GM23338 (cell line): ENCODE data around the gene PPP1R14B. TPM values are rescaled to one million over a fixed set of nuclear protein-coding genes. Genes with fewer than 3 reads are reported as not detected.

Experiments used
- ATAC-seq: fragments of 200-7000 bp; cut with Tn5 transposase; 3 replicates; pipeline ENCODE4 v1.9.1; 2020
- DNase-seq: peaks from one replicate; pipeline ENCODE4 v3.0.0-alpha.2; 2015; ENCODE audit warnings: low spot score
- H2AFZ ChIP-seq: fragments of 200-600 bp; sonication (generic); 2 replicates; pipeline ENCODE4 v1.8.0; 2016; ENCODE audit warnings: antibody characterized with exemption, mild to moderate bottlenecking, moderate library complexity
- H3F3A ChIP-seq: fragments of 200-600 bp; sonication (generic); replicated peaks from 2 replicates; pipeline ENCODE4 v1.8.0; 2017; ENCODE audit warnings: antibody characterized with exemption, mixed run types, low read depth
- H3K27ac ChIP-seq: fragments of 200-600 bp; sonication (generic); 2 replicates; pipeline ENCODE4 v1.6.1; 2016; ENCODE audit warnings: low read depth
- H3K27me3 ChIP-seq: fragments of 200-600 bp; sonication (generic); 2 replicates; pipeline ENCODE4 v1.8.0; 2016; ENCODE audit warnings: mild to moderate bottlenecking, mixed run types, moderate library complexity; ENCODE audit not compliant: insufficient read depth
- H3K36me3 ChIP-seq: fragments of 200-600 bp; sonication (generic); 2 replicates; pipeline ENCODE4 v1.8.0; 2016; ENCODE audit warnings: mild to moderate bottlenecking; ENCODE audit not compliant: insufficient read depth
- H3K4me1 ChIP-seq: fragments of 200-600 bp; sonication (generic); 2 replicates; pipeline ENCODE4 v1.8.0; 2016; ENCODE audit warnings: mild to moderate bottlenecking, moderate library complexity; ENCODE audit not compliant: insufficient read depth
- H3K4me2 ChIP-seq: fragments of 200-600 bp; sonication (generic); 2 replicates; pipeline ENCODE4 v1.7.1; 2017; ENCODE audit warnings: mixed run types
- H3K4me3 ChIP-seq: fragments of 200-600 bp; sonication (generic); 2 replicates; pipeline ENCODE4 v1.6.1; 2016; ENCODE audit warnings: mixed run types
- H3K79me2 ChIP-seq: fragments of 200-600 bp; sonication (generic); replicated peaks from 2 replicates; pipeline ENCODE4 v1.8.0; 2017; ENCODE audit warnings: mild to moderate bottlenecking; ENCODE audit not compliant: insufficient read depth
- H3K9me2 ChIP-seq: fragments of 200-600 bp; sonication (generic); 2 replicates; pipeline ENCODE4 v1.8.0; 2017; ENCODE audit not compliant: insufficient read depth
- H4K20me1 ChIP-seq: fragments of 200-600 bp; sonication (generic); replicated peaks from 2 replicates; pipeline ENCODE4 v1.8.0; 2017; ENCODE audit warnings: mild to moderate bottlenecking; ENCODE audit not compliant: insufficient read depth
- H3K27ac Mint-ChIP-seq: 2 replicates; pipeline ENCODE4 v1.8.0; 2020; ENCODE audit warnings: inconsistent platforms, mild to moderate bottlenecking, moderate library complexity, mixed read lengths
- H3K27me3 Mint-ChIP-seq: 3 replicates; pipeline ENCODE4 v1.8.0; 2022; ENCODE audit warnings: low read depth, mild to moderate bottlenecking, moderate library complexity, mixed read lengths, inconsistent platforms; ENCODE audit not compliant: insufficient read depth, poor library complexity
- H3K36me3 Mint-ChIP-seq: 3 replicates; pipeline ENCODE4 v1.8.0; 2021; ENCODE audit warnings: low read depth, mild to moderate bottlenecking, inconsistent platforms, moderate library complexity, mixed read lengths
- H3K4me1 Mint-ChIP-seq: 3 replicates; pipeline ENCODE4 v1.8.0; 2020; ENCODE audit warnings: mild to moderate bottlenecking, inconsistent platforms, mixed read lengths
- H3K4me3 Mint-ChIP-seq: 3 replicates; pipeline ENCODE4 v1.8.0; 2021; ENCODE audit warnings: moderate library complexity, mild to moderate bottlenecking, inconsistent platforms, mixed read lengths
- H3K9me3 Mint-ChIP-seq: 3 replicates; pipeline ENCODE4 v1.8.0; 2020; ENCODE audit warnings: moderate library complexity, mild to moderate bottlenecking, inconsistent platforms, mixed read lengths
- CREB1 ChIP-seq: fragments of 250-450 bp; sonication (Bioruptor Pico); IDR thresholded peaks from 2 replicates; pipeline ENCODE4 v1.5.0; 2020; ENCODE audit warnings: low read depth, mild to moderate bottlenecking, moderate library complexity
- CTCF ChIP-seq, 2 experiments: fragments of 200-600 bp in 1 of 2; sonication (generic) in 1 of 2; conservative IDR thresholded peaks; 2 replicates each; pipeline versions ENCODE4 v1.5.1 to v1.6.1; 2016 to 2017; ENCODE audit warnings: antibody characterized with exemption in 2 of 2, low read depth in 2 of 2, mild to moderate bottlenecking in 2 of 2, moderate library complexity in 1 of 2
- EZH2 ChIP-seq: fragments of 200-600 bp; sonication (generic); IDR thresholded peaks from one replicate; pipeline ENCODE4 v1.8.0; 2017; ENCODE audit warnings: antibody characterized with exemption, mild to moderate bottlenecking, low read depth; ENCODE audit not compliant: unreplicated experiment
- JUNB ChIP-seq: IDR thresholded peaks from one replicate; pipeline ENCODE4 v1.6.1; 2016; ENCODE audit warnings: antibody characterized with exemption; ENCODE audit not compliant: unreplicated experiment
- NANOG ChIP-seq: IDR thresholded peaks from 2 replicates; pipeline ENCODE4 v1.6.1; 2016; ENCODE audit warnings: antibody characterized with exemption, borderline replicate concordance
- POLR2AphosphoS5 ChIP-seq: IDR thresholded peaks from 2 replicates; pipeline ENCODE4 v1.6.1; 2016; ENCODE audit warnings: antibody characterized with exemption, low read depth
- STAT1 ChIP-seq: IDR thresholded peaks from one replicate; pipeline ENCODE4 v1.6.1; 2016; ENCODE audit warnings: antibody characterized with exemption; ENCODE audit not compliant: unreplicated experiment
- ZNF331 ChIP-seq: fragments of 250-450 bp; sonication (Bioruptor Pico); IDR thresholded peaks from 2 replicates; pipeline ENCODE4 v1.5.0; 2020; ENCODE audit warnings: low read depth, mild to moderate bottlenecking, moderate library complexity
- ZNF462 ChIP-seq: fragments of 250-450 bp; sonication (Bioruptor Pico); IDR thresholded peaks from 2 replicates; pipeline ENCODE4 v1.5.0; 2020; ENCODE audit warnings: mild to moderate bottlenecking, moderate library complexity
- polyA plus RNA-seq: library from polyadenylated mRNA; unstranded; fragments of >200 nt; fragmentation: Nextera tagmentation; extraction: Ambion mirVana; gene quantifications from 2 replicates; pipeline ENCODE4 v1.2.1, GENCODE V29; 2016
- total RNA-seq: library from RNA; depleted of rRNA; stranded (reverse); fragments of >200 nt; shearing (Covaris generic); gene quantifications from 2 replicates; pipeline ENCODE4 v1.2.3, GENCODE V29; 2014
- TF ChIP-seq, protein P1 (sequence below): IDR thresholded peaks from 2 replicates; pipeline ENCODE4 v1.6.1; 2016; ENCODE audit warnings: antibody characterized with exemption

Gene PPP1R14B
- total and polyA plus RNA-seq, 2 experiments from 2014 or later = 250 to 315 TPM

GRCh38 chr11:64232967-64233315, 13.8 kb downstream of the PPP1R14B start:
- peak overlapping the region; percentile 73; the same call in 2 of the 3 replicates for H3K4me3 Mint-ChIP-seq
- Histone ChIP-seq H3F3A (peaks cover 24% of the 10 kb centered on the region), H3K36me3 (no peaks in the 10 kb centered on the region), H4K20me1 (no peaks in the 10 kb centered on the region), H3K79me2 (peaks cover 4% of the 10 kb centered on the region; the same call in 1 of the 2 replicates), H3K4me2 (no peak overlapping the region), H3K9me2 (no peaks in the 10 kb centered on the region), H3K27ac (no peak overlapping the region), H3K4me3 (no peak overlapping the region), H3K4me1 (peaks cover 17% of the 10 kb centered on the region; the same call in 1 of the 2 replicates), H3K27me3 (peaks cover 23% of the 10 kb centered on the region; the same call in 1 of the 2 replicates), H2AFZ (no peak overlapping the region)
- ATAC-seq (no peak), DNase-seq (no peak)
- H3K27me3 Mint-ChIP-seq = peaks cover 27% of the 10 kb centered on the region
- TF ChIP-seq STAT1 (no peak), JUNB (no peak), POLR2AphosphoS5 (no peak)
- no peak overlapping the region for H3K27ac Mint-ChIP-seq
- peaks cover 6% of the 10 kb centered on the region for H3K36me3 Mint-ChIP-seq
- H3K9me3 Mint-ChIP-seq = no peaks in the 10 kb centered on the region
- peaks cover 20% of the 10 kb centered on the region for H3K4me1 Mint-ChIP-seq

DNA sequence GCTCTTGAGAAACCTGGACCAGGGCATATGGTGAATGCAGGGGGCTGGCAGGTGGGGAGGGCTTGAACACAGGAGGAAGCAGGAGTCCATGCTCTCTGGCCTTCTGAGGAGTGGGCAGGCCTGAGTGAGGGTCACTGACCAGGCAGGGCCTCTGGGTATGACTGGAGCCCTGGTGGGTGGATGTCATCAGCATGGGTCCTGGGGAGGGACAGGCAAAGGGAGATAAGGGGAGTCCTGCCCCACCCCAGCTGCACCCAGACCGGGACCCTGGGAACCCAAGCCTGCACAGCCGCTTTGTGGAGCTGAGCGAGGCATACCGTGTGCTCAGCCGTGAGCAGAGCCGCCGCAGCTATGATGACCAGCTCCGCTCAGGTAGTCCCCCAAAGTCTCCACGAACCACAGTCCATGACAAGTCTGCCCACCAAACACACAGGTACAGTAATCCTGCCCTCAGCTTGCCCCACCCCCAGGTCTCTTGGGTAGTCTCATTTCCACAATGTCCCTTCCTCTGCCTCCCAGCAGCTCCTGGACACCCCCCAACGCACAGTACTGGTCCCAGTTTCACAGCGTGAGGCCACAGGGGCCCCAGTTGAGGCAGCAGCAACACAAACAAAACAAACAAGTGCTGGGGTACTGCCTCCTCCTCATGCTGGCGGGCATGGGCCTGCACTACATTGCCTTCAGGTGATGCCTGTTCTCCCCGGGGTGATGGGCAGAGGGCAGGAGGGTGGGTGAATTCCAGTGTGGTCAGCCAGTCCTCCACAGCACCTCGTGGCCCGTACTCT, 14.4 kb downstream of the PPP1R14B start:
- peaks cover 23% of the 10 kb centered on the region; the same call in 1 of the 2 replicates for H3K27me3 ChIP-seq
- H3K4me2 ChIP-seq = no peak overlapping the region
- peaks cover 17% of the 10 kb centered on the region; the same call in 1 of the 2 replicates for H3K4me1 ChIP-seq
- no peak for ATAC-seq
- peaks cover 22% of the 10 kb centered on the region for H3F3A ChIP-seq
- H2AFZ ChIP-seq = no peak overlapping the region
- peaks cover 20% of the 10 kb centered on the region for H3K4me1 Mint-ChIP-seq
- no peaks in the 10 kb centered on the region for H3K9me3 Mint-ChIP-seq
- H3K4me3 ChIP-seq = no peak overlapping the region
- H4K20me1 ChIP-seq = no peaks in the 10 kb centered on the region
- no peak for DNase-seq
- no peaks in the 10 kb centered on the region for H3K9me2 ChIP-seq
- no peaks in the 10 kb centered on the region for H3K36me3 ChIP-seq
- H3K4me3 Mint-ChIP-seq = peak overlapping the region; percentile 83; the same call in 2 of the 3 replicates
- peaks cover 3% of the 10 kb centered on the region; the same call in 2 of the 3 replicates for H3K36me3 Mint-ChIP-seq
- H3K27ac ChIP-seq = no peak overlapping the region
- no peak overlapping the region for H3K27ac Mint-ChIP-seq
- peaks cover 27% of the 10 kb centered on the region for H3K27me3 Mint-ChIP-seq
- peaks cover 4% of the 10 kb centered on the region; the same call in 1 of the 2 replicates for H3K79me2 ChIP-seq
- TF ChIP-seq CREB1 (CRISPR knock-in tag) = no peak
- no peak for TF ChIP-seq JUNB
- TF ChIP-seq EZH2 = no peak
- TF ChIP-seq, protein P1, sequence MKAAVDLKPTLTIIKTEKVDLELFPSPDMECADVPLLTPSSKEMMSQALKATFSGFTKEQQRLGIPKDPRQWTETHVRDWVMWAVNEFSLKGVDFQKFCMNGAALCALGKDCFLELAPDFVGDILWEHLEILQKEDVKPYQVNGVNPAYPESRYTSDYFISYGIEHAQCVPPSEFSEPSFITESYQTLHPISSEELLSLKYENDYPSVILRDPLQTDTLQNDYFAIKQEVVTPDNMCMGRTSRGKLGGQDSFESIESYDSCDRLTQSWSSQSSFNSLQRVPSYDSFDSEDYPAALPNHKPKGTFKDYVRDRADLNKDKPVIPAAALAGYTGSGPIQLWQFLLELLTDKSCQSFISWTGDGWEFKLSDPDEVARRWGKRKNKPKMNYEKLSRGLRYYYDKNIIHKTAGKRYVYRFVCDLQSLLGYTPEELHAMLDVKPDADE = no peak
- no peak for TF ChIP-seq ZNF462 (CRISPR knock-in tag)
- no peak for TF ChIP-seq CTCF (conservative IDR thresholded peaks at IDR 0.05; ENCODE audit: low read depth in 2 of 2)
- TF ChIP-seq NANOG = no peak
- no peak for TF ChIP-seq STAT1
- no peak for TF ChIP-seq ZNF331 (CRISPR knock-in tag)
